Osteoblast (primary cell): ENCODE data around the gene SAMD4A. TPM values are rescaled to one million over a fixed set of nuclear protein-coding genes. Genes with fewer than 3 reads are reported as not detected.

ENCODE experiments used
- DNase-seq: peaks from one replicate; pipeline ENCODE4 v3.0.0; 2011; ENCODE audit warnings: low spot score, mixed read lengths; ENCODE audit not compliant: insufficient read length; ENCODE audit errors: missing footprints
- H2AFZ ChIP-seq: 2 replicates; pipeline ENCODE4 v1.6.0; 2011; ENCODE audit warnings: mild to moderate bottlenecking, low read length
- H3K27ac ChIP-seq: 2 replicates; pipeline ENCODE4 v1.5.1; 2011; ENCODE audit warnings: mild to moderate bottlenecking, low read depth, low read length, moderate library complexity
- H3K27me3 ChIP-seq: 2 replicates; pipeline ENCODE4 v1.6.0; 2012; ENCODE audit warnings: mild to moderate bottlenecking, control low read depth, inconsistent platforms, low read length, moderate library complexity; ENCODE audit not compliant: insufficient read depth
- H3K36me3 ChIP-seq: 2 replicates; pipeline ENCODE4 v1.5.1; 2011; ENCODE audit warnings: mild to moderate bottlenecking, low read length, control low read depth, moderate library complexity; ENCODE audit not compliant: insufficient read depth
- H3K4me1 ChIP-seq: 2 replicates; pipeline ENCODE4 v1.5.1; 2011; ENCODE audit warnings: mild to moderate bottlenecking, low read length, control low read depth, moderate library complexity; ENCODE audit not compliant: insufficient read depth
- H3K4me2 ChIP-seq: 2 replicates; pipeline ENCODE4 v1.6.0; 2011; ENCODE audit warnings: mild to moderate bottlenecking, low read length; ENCODE audit not compliant: insufficient read depth
- H3K4me3 ChIP-seq: fragments of 200-600 bp; sonication (generic); 3 replicates; pipeline ENCODE4 v1.5.1; 2012; ENCODE audit warnings: mild to moderate bottlenecking, low read length, inconsistent platforms; ENCODE audit not compliant: insufficient read depth
- H3K79me2 ChIP-seq: 2 replicates; pipeline ENCODE4 v1.6.0; 2012; ENCODE audit warnings: mild to moderate bottlenecking, low read length, control low read depth, inconsistent platforms; ENCODE audit not compliant: insufficient read depth
- H3K9me3 ChIP-seq: 2 replicates; pipeline ENCODE4 v1.5.1; 2011; ENCODE audit warnings: low read depth, low read length, control low read depth
- H4K20me1 ChIP-seq: 2 replicates; pipeline ENCODE4 v1.6.0; 2012; ENCODE audit warnings: mild to moderate bottlenecking, low read length, control low read depth; ENCODE audit not compliant: insufficient read depth
- total RNA-seq: library from RNA; depleted of rRNA; stranded (reverse); fragments of >200 nt; gene quantifications from 2 replicates; pipeline ENCODE4 v1.2.3, GENCODE V29; 2012
- TF ChIP-seq, protein P1 (sequence below): IDR thresholded peaks from 2 replicates; pipeline ENCODE4 v1.5.1; 2011; ENCODE audit warnings: mild to moderate bottlenecking, low read depth, low read length, moderate library complexity; ENCODE audit errors: extremely low read depth

The SAMD4A gene
- total RNA-seq, 1 donor: 26.1 TPM

DNA sequence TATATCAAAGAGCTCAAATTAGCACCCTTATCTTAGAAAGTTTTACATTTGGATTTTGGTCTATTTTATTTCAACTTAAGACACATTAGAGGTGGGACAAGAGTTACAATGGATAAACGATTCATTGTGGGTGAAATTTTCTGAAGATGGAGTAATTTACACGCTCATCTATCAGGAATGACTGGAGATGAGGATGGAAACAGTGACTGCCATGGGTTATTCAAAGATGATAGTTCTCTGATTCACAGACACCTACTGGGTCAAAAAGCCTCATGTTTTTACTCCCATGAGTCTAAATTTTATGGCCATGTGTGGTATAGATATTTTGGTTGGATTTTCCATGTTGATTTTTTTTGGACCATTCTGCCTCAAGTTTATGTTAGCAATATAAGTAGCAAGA, 22.1 kb downstream of the SAMD4A start:
- no peaks in the 10 kb centered on the region for H3K9me3 ChIP-seq
- H3K4me1 ChIP-seq: peaks cover 33% of the 10 kb centered on the region
- no peaks in the 10 kb centered on the region for H3K36me3 ChIP-seq
- no peaks in the 10 kb centered on the region for H3K27me3 ChIP-seq
- peaks cover 84% of the 10 kb centered on the region for H3K79me2 ChIP-seq
- peaks cover 31% of the 10 kb centered on the region for H4K20me1 ChIP-seq
- H3K27ac ChIP-seq: peak overlapping the region; percentile 6
- no peak overlapping the region for H2AFZ ChIP-seq
- H3K4me2 ChIP-seq: peak overlapping the region; percentile 1
- H3K4me3 ChIP-seq: no peak overlapping the region
- no peak for DNase-seq
- TF ChIP-seq, protein P1, sequence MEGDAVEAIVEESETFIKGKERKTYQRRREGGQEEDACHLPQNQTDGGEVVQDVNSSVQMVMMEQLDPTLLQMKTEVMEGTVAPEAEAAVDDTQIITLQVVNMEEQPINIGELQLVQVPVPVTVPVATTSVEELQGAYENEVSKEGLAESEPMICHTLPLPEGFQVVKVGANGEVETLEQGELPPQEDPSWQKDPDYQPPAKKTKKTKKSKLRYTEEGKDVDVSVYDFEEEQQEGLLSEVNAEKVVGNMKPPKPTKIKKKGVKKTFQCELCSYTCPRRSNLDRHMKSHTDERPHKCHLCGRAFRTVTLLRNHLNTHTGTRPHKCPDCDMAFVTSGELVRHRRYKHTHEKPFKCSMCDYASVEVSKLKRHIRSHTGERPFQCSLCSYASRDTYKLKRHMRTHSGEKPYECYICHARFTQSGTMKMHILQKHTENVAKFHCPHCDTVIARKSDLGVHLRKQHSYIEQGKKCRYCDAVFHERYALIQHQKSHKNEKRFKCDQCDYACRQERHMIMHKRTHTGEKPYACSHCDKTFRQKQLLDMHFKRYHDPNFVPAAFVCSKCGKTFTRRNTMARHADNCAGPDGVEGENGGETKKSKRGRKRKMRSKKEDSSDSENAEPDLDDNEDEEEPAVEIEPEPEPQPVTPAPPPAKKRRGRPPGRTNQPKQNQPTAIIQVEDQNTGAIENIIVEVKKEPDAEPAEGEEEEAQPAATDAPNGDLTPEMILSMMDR: no peak

GRCh38 chr14:54589843-54590242, 22.9 kb downstream of the SAMD4A start:
- Histone ChIP-seq H3K4me2 (peak overlapping the region; percentile 1), H2AFZ (no peak overlapping the region), H4K20me1 (peaks cover 38% of the 10 kb centered on the region), H3K4me1 (peaks cover 40% of the 10 kb centered on the region), H3K36me3 (no peaks in the 10 kb centered on the region), H3K9me3 (no peaks in the 10 kb centered on the region), H3K27me3 (no peaks in the 10 kb centered on the region), H3K79me2 (peaks cover 83% of the 10 kb centered on the region), H3K27ac (peak overlapping the region; percentile 6), H3K4me3 (no peak overlapping the region)
- no peak for DNase-seq
- TF ChIP-seq, protein P1: no peak

- TF ChIP-seq, protein P1: no peak
- Histone ChIP-seq H3K4me3 (no peak overlapping the region), H3K4me1 (peaks cover 44% of the 10 kb centered on the region), H3K27ac (no peak overlapping the region), H4K20me1 (peaks cover 41% of the 10 kb centered on the region), H3K27me3 (no peaks in the 10 kb centered on the region), H3K79me2 (peaks cover 84% of the 10 kb centered on the region), H2AFZ (no peak overlapping the region), H3K9me3 (no peaks in the 10 kb centered on the region), H3K4me2 (no peak overlapping the region), H3K36me3 (no peaks in the 10 kb centered on the region)
- DNase-seq: no peak
Measured at GRCh38 chr14:54590481-54590880, 23.6 kb downstream of the SAMD4A start.

DNA sequence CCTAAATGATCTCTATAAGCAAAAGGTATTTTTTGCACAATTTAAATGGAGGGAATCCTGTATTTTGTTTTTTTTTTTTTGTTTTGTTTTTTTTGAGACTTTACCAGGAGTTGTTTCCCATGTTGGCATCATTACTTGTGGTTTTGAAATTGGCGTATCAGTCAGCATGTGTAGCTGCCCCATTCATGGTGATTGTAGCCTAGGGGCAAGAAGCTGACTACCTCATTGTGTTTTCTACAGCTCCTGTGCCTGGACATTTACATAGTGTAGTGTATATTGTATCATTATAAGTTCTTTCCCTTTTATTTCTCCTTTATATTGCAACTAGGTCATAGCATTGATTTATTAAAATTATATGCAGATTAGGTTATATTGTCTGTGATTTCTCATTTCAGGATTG, 24.5 kb downstream of the SAMD4A start:
- no peak for DNase-seq
- H4K20me1 ChIP-seq: peaks cover 41% of the 10 kb centered on the region

More for the DNA sequence above, 24.5 kb downstream of the SAMD4A start:
- H3K27me3 ChIP-seq: no peaks in the 10 kb centered on the region
- H3K27ac ChIP-seq: no peak overlapping the region
- H3K4me1 ChIP-seq: peaks cover 44% of the 10 kb centered on the region
- no peaks in the 10 kb centered on the region for H3K36me3 ChIP-seq
- TF ChIP-seq, protein P1: no peak
- H2AFZ ChIP-seq: no peak overlapping the region
- H3K9me3 ChIP-seq: no peaks in the 10 kb centered on the region
- H3K79me2 ChIP-seq: peaks cover 84% of the 10 kb centered on the region
- no peak overlapping the region for H3K4me2 ChIP-seq
- no peak overlapping the region for H3K4me3 ChIP-seq
